Uterus (tissue), 4 donors: ENCODE results near the gene TYRO3. TPM values are rescaled to one million over a fixed set of nuclear protein-coding genes. Genes with fewer than 3 reads are reported as not detected.

Experiments
- DNase-seq, 2 donors: peaks; one replicate each; pipeline ENCODE4 v3.0.0-alpha.2; 2019 to 2020
- H3K27ac ChIP-seq, 2 donors: fragments of 200-600 bp; sonication (generic); 1 replicate in 1 of 2; 2 replicates in 1 of 2; pipeline ENCODE4 v1.5.1; 2016 to 2018
- H3K27me3 ChIP-seq, 2 donors: fragments of 200-600 bp; sonication (generic); one replicate each; pipeline ENCODE4 v1.5.1; 2018 to 2019; ENCODE audit warnings: control low read depth in 1 of 2
- H3K36me3 ChIP-seq, 2 donors: fragments of 200-600 bp; sonication (generic); one replicate each; pipeline ENCODE4 v1.5.1; 2019; ENCODE audit warnings: control low read depth in 1 of 2
- H3K4me1 ChIP-seq, 2 donors: fragments of 200-600 bp; sonication (generic); one replicate each; pipeline ENCODE4 v1.5.1; 2018 to 2019; ENCODE audit warnings: control low read depth in 1 of 2
- H3K4me3 ChIP-seq, 2 donors: fragments of 200-600 bp; sonication (generic); 1 replicate in 1 of 2; 2 replicates in 1 of 2; pipeline ENCODE4 v1.5.1; 2018 to 2019; ENCODE audit warnings: mild to moderate bottlenecking in 1 of 2
- H3K9me3 ChIP-seq, 2 donors: fragments of 200-600 bp; sonication (generic); one replicate each; pipeline ENCODE4 v1.5.1; 2019; ENCODE audit warnings: control low read depth in 1 of 2
- CTCF ChIP-seq, 4 experiments: fragments of 200-600 bp in 2 of 4; fragments of 450-650 bp in 2 of 4; sonication (generic) in 2 of 4; IDR thresholded peaks; one replicate each; pipeline ENCODE4 v1.5.1; 2016 to 2019; ENCODE audit warnings: antibody characterized with exemption in 4 of 4, mild to moderate bottlenecking in 2 of 4, moderate library complexity in 1 of 4
- POLR2A ChIP-seq, 2 donors: fragments of 450-650 bp; IDR thresholded peaks; one replicate each; pipeline ENCODE4 v1.6.1; 2016; ENCODE audit warnings: antibody characterized with exemption in 2 of 2, mild to moderate bottlenecking in 1 of 2, moderate library complexity in 1 of 2
- intact Hi-C: fragments of 100-400 bp; cut with DNase I; formaldehyde crosslinking; loops from one replicate; pipeline ENCODE4 v1.15.1; 2023; ENCODE audit warnings: low total_unique reads
- total RNA-seq, 4 donors: library from RNA; depleted of rRNA in 3 of 4; stranded (reverse); fragments of >200 nt in 3 of 4; gene quantifications; one replicate each; pipeline versions ENCODE4 v1.1.0 to v1.2.4, GENCODE V29; 2014 to 2023
- donor health status: DM: yes; HTN: yes; CAD: no.

Gene TYRO3
- 10 to 100 TPM in 3 of 4 donors, 1 to 10 TPM in 1; 6.5 to 34.8 (median 24.3) TPM for total RNA-seq

GRCh38 chr15:41558400-41559238 lies at the start of gene TYRO3:
Gene TYRO3, plus strand, starts transcription at chr15:41559212. Its CDS starts 46 bp downstream, at chr15:41559258.
- DNase-seq: peak; percentile 50 to 58
- intact Hi-C loops: no loop called here
- TF ChIP-seq CTCF (IDR thresholded peaks at IDR 0.05) (no peak), POLR2A (IDR thresholded peaks at IDR 0.05) (peak; percentile 53 to 55)

GRCh38 chr15:41510728-41511127 lies 48.3 kb upstream of the TYRO3 start:
- peaks cover 14 to 19% of the 10 kb centered on the region in 2 donors for H3K27me3 ChIP-seq
- no peaks in the 10 kb centered on the region for H3K36me3 ChIP-seq
- intact Hi-C loops: no loop called here
- TF ChIP-seq POLR2A (IDR thresholded peaks at IDR 0.05) (no peak), CTCF (IDR thresholded peaks at IDR 0.05) (no peak)
- H3K9me3 ChIP-seq: no peaks in the 10 kb centered on the region
- no peak for DNase-seq
- no peak overlapping the region for H3K27ac ChIP-seq
- peaks cover 0 to 24% of the 10 kb centered on the region in 2 donors for H3K4me1 ChIP-seq
- H3K4me3 ChIP-seq: no peak overlapping the region

More at GRCh38 chr15:41558400-41559238, at the start of gene TYRO3:
- Histone ChIP-seq H3K4me3 (peak within 1 kb of the TSS; percentile 36 to 73), H3K36me3 (no peaks in the 10 kb centered on the region), H3K27me3 (no peaks in the 10 kb centered on the region), H3K4me1 (peaks cover 4 to 5% of the 10 kb centered on the region in 2 donors), H3K9me3 (no peaks in the 10 kb centered on the region), H3K27ac (peak within 1 kb of the TSS; percentile 58 to 79)

- TF ChIP-seq POLR2A (IDR thresholded peaks at IDR 0.05) (no peak), CTCF (IDR thresholded peaks at IDR 0.05) (no peak)
- DNase-seq: no peak
- Histone ChIP-seq H3K9me3 (no peaks in the 10 kb centered on the region), H3K27me3 (peaks cover 14 to 19% of the 10 kb centered on the region in 2 donors), H3K4me1 (peaks cover 0 to 24% of the 10 kb centered on the region in 2 donors), H3K4me3 (peak overlapping the region in 1 of 2 donors; percentile 3), H3K36me3 (no peaks in the 10 kb centered on the region), H3K27ac (no peak overlapping the region)
- intact Hi-C loops: no loop called here
These were observed 47.6 kb upstream of the TYRO3 start for GRCh38 chr15:41511331-41511898.

- Histone ChIP-seq H3K9me3 (no peaks in the 10 kb centered on the region), H3K4me3 (peak overlapping the region in 1 of 2 donors; percentile 3), H3K27me3 (peaks cover 14 to 19% of the 10 kb centered on the region in 2 donors), H3K27ac (no peak overlapping the region), H3K4me1 (peaks cover 0 to 24% of the 10 kb centered on the region in 2 donors), H3K36me3 (no peaks in the 10 kb centered on the region)
- intact Hi-C loops: no loop called here
- no peak for DNase-seq
- TF ChIP-seq CTCF (IDR thresholded peaks at IDR 0.05) (no peak), POLR2A (IDR thresholded peaks at IDR 0.05) (no peak)
These were observed 47.1 kb upstream of the TYRO3 start for GRCh38 chr15:41511899-41512369.

- H3K27ac ChIP-seq: no peak overlapping the region
- no peak for TF ChIP-seq CTCF (IDR thresholded peaks at IDR 0.05)
- no peak for TF ChIP-seq POLR2A (IDR thresholded peaks at IDR 0.05)
- DNase-seq: no peak
- intact Hi-C loops: no loop called here
- peak overlapping the region in 1 of 2 donors; percentile 0 for H3K4me3 ChIP-seq
- H3K9me3 ChIP-seq: no peaks in the 10 kb centered on the region
- H3K4me1 ChIP-seq: peaks cover 0 to 24% of the 10 kb centered on the region in 2 donors
- H3K36me3 ChIP-seq: no peaks in the 10 kb centered on the region
- H3K27me3 ChIP-seq: peaks cover 14 to 19% of the 10 kb centered on the region in 2 donors
These were observed 46.5 kb upstream of the TYRO3 start for GRCh38 chr15:41512512-41512939.
